Right ventricle myocardium superior (tissue), 1 donor: ENCODE results near the gene MALT1. TPM values are rescaled to one million over a fixed set of nuclear protein-coding genes. Genes with fewer than 3 reads are reported as not detected.
"Not testable (repeated sequence)": the region's sequence is repeated elsewhere in the genome, so short reads cannot be mapped to it uniquely, and the experiment has no call there.

Experiments used
- ATAC-seq: fragments of 200-7000 bp; cut with Tn5 transposase; one replicate; pipeline ENCODE4 v1.9.1; 2020; ENCODE audit warnings: mild to moderate bottlenecking; ENCODE audit not compliant: poor library complexity
- DNase-seq: peaks from one replicate; pipeline ENCODE4 v3.0.0-alpha.2; 2020
- intact Hi-C: fragments of 100-400 bp; cut with DNase I; formaldehyde crosslinking; loops from one replicate; pipeline ENCODE4 v1.11.2; 2022
- long read RNA-seq: library from polyadenylated mRNA; unstranded; transcript quantifications from one replicate; pipeline ENCODE4 v2.0.0, GENCODE V29; 2021
- total RNA-seq: library from RNA; stranded (reverse); fragmentation: NEBNext Ultra II Directional; extraction: Animal tissue kit (Norgen Biotek cat#: 25700); gene quantifications from one replicate; pipeline ENCODE4 v1.2.1, GENCODE V29; 2021
- donor health status: DM: no; HTN: yes; CAD: no; lungs with severe emphysema.

MALT1 gene, protein sequence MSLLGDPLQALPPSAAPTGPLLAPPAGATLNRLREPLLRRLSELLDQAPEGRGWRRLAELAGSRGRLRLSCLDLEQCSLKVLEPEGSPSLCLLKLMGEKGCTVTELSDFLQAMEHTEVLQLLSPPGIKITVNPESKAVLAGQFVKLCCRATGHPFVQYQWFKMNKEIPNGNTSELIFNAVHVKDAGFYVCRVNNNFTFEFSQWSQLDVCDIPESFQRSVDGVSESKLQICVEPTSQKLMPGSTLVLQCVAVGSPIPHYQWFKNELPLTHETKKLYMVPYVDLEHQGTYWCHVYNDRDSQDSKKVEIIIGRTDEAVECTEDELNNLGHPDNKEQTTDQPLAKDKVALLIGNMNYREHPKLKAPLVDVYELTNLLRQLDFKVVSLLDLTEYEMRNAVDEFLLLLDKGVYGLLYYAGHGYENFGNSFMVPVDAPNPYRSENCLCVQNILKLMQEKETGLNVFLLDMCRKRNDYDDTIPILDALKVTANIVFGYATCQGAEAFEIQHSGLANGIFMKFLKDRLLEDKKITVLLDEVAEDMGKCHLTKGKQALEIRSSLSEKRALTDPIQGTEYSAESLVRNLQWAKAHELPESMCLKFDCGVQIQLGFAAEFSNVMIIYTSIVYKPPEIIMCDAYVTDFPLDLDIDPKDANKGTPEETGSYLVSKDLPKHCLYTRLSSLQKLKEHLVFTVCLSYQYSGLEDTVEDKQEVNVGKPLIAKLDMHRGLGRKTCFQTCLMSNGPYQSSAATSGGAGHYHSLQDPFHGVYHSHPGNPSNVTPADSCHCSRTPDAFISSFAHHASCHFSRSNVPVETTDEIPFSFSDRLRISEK
- total RNA-seq = 10.2 TPM
- long read RNA-seq, full-length matches to known transcripts = 12 of 17 reads
- long read RNA-seq, partial matches to known transcripts = 1 of 17 reads
- long read RNA-seq, other reads (novel, unspliced or antisense) = 4 of 17 reads

DNA sequence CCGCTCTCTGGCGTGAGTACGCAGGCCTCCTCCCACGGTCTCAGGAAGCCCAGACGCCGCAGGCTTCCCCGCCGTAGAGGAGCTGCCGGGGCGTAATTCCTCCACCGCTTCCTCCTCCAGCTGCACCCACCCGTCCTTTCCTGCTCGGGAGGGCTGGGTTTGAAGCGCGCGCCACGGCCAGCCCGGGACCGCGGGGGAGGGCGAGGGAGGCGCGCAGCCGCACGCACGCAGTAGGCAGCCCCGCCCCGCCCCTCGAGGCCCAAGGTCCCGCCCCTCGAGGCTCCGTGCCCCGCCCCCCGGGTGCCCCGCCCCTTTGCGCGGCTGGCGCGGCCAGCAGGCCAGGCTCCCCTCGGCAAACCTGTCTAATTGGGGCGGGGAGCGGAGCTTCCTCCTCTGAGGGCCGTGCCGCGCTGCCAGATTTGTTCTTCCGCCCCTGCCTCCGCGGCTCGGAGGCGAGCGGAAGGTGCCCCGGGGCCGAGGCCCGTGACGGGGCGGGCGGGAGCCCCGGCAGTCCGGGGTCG lies at the start of gene MALT1:
MALT1 (plus strand) TSS at position 355 of the 521 bp plus-strand sequence. CDS start 179 bp downstream, outside the sequence.
- ATAC-seq (peak; percentile 98), DNase-seq (peak; percentile 95)
- intact Hi-C loops = loop anchor here (10.0 kb wide), 1 partner anchor 94 kb away; no protein-coding TSS in a partner anchor

DNA sequence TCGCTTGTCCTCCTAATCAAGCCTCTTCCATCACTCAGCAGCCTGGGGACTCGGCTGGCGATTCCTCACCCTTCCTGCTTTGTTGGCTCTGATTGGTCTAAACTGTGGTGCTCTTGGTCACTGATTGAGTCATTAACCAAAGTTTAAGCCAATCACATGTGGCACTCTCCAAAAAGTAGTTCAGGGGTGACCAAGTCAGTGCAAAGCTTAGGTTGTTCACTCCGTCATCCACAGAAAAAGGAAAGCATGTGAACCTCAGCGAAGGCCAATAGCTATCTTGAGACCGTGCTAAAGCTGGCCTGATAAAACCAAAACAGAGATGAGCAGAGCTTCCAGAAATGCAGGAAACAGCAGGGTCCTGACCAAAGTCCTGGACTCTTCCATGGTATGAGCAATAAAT lies 47.3 kb upstream of the MALT1 start:
- DNase-seq (no peak), ATAC-seq (peak; percentile 54)
- intact Hi-C loops = no loop called here

DNA sequence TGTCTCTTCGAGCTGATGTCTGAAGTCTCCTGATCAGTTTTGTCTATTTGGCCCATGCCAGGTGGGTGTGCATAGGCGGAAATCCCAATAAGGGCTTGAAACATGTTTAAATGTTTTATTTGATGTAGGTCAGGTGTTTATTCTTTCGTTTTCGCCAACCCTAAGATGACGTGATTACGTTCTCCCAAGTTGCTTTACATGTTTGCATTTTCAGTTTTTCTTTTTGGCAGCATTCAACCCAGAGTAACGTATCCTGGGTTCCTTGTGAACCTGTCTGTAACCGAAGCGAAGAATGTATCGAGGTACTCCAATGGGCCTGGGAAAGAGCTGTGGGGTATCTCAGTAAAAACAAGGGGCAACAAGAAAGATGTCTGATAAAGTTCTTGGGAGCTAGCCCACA lies 45.4 kb upstream of the MALT1 start:
- intact Hi-C loops = no loop called here
- no peak for ATAC-seq

DNA sequence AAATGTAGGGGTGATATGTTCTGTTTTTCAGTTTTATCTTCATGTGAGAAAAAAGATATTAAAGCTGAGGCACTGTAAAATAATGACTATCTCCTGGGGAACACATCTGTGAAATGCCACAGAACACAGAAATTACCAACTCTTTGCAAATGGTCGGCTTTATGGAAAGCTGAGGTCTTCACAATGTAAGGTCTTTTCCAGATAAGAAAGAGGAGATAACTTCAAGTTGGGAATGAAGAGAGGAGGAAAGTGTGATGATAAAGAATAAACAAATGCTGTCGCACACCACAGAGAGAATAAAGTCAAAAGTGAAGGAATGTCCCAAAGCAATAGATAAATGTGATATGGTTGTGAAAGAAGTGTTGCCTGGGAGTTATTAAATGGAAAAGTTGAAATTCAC lies 41.2 kb upstream of the MALT1 start:
- DNase-seq = no peak
- ATAC-seq = no peak
- intact Hi-C loops = no loop called here

More for the DNA sequence above, 45.4 kb upstream of the MALT1 start:
- DNase-seq = no peak

DNA sequence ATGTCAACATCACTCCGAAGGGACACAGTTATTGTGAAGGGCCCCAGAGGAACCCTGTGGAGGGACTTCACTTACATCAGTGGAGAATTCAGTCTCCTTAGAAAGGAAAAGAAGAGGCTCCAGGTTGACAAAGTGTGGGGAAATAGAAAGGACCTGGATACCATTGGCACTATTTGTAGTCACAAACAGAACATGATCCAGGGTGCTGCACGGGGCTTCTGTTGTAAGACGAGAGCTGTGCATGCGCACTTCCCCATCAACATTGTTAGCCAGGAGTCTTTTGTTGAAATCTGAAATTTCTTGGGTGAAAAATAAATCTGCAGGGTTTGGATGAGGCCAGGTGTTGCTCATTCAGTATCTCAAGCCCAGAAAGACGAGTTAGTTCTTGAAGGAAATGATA lies 40.0 kb upstream of the MALT1 start:
- ATAC-seq (no peak), DNase-seq (no peak)
- intact Hi-C loops = no loop called here

DNA sequence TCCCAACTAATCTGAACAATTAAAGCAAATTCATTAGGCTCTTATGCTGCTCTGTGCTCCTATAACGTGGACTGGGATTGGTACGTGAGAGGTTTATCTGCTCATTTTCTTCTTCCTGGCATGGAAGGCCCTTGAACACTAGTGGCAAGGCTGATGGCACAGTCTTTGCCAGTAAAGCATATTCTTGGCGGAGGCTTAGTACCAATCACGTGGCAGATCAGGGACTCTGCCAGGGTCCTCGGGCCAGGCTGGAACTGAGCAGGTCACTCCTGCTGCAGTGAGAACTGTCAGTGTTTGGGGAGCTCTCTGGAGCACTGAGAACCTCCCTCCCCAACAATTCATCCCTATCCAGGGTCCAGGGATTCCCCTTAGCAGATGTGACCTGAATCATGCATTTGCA lies 38.7 kb upstream of the MALT1 start:
- peak; percentile 70 for DNase-seq
- ATAC-seq = peak; percentile 79
- intact Hi-C loops = no loop called here

DNA sequence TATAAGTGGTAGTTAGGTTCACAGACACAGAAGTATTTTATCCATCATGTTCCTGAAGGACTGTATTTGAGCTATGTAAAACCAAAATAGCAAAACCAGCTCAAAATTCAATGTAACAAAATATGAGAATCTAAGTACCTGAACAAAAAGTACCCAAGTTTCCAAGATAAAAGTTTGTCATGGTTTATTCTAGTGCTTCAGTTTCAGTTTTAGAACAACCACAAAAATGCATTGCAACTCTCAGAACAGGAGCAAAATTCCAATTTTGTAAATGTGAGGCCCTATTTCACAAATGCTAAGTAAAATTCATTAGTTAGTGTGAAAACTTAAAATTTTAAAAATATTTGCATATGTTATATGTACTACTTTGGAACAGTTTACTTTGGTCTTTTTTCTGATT lies 37.4 kb upstream of the MALT1 start:
- DNase-seq (no peak), ATAC-seq (no peak)
- intact Hi-C loops = no loop called here

DNA sequence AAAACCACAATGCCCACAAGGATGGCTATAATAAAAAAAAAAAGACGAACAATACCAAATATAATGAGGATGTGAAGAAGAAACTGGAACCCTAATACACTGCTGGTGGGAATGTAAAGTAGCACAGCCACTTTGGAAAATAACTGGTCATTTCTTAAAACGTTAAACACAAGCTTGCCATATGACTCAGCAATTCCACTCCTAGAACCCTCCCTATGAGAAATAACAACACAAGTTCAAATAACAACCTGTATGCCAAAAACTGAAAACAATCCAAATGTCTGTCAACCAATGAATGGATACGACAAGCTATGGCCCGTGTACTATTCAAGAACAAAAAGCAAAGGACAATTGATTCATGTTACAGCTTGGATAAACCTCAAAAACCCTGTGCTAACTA lies 35.4 kb upstream of the MALT1 start:
- DNase-seq = no peak
- intact Hi-C loops = no loop called here
- no peak for ATAC-seq

DNA sequence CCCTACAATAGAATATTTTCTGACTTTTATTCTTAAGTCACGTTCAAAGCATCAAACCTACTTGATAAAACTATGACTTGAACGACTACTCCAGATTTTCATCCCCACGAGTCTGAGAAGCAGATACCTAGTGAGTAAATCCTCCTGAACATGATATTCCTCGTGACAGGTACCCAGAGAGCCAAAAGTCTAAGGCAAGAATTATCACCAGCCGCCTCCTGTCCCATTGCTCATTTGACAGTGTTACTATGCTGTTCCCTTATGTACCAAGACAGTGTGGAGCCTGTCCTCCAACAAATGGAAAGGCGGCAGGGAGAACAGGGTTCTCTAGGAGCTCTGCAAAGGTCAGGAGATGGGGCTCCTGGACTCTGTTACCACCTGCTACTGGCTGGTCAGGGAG lies 34.1 kb upstream of the MALT1 start:
- intact Hi-C loops = no loop called here
- ATAC-seq = no peak
- no peak for DNase-seq

DNA sequence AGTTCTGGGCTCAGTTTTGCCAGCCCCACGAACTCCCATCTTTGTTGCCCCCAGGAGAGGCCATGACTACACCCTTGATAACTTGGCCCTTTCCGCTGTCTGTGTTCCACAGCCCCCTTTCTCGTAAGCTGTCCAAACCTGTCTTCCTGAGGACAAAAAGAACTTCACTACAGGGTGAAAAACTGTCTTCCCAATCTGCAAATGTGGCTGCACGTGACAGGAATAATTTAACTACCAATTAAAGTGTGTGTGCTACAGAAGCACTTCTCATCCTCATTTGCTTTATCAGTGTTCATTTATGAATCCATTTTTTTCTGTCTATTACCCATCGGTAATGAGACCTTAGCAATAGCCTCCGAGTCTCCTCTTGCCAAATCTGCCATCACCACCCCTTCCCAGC lies 33.3 kb upstream of the MALT1 start:
- intact Hi-C loops = no loop called here
- no peak for ATAC-seq
- no peak for DNase-seq

DNA sequence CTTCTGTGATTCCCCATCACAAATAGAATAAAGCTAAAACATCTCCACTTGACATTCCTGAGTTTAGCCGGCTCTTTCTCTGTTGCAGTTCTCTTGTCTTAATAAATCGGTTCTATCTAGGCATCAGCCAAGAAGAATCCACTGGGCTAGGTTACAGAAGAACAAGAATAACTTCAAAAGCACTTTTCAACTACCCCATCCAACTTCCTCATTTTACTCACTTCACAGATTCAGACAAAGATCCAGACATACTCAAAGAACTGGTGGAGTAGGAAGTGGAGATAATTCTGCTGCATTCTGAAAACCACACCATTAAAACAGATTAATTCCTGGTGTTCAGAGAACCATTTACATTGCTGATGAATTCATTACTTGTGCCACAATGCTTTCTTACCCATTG lies 32.8 kb upstream of the MALT1 start:
- ATAC-seq (no peak), DNase-seq (no peak)
- intact Hi-C loops = no loop called here

DNA sequence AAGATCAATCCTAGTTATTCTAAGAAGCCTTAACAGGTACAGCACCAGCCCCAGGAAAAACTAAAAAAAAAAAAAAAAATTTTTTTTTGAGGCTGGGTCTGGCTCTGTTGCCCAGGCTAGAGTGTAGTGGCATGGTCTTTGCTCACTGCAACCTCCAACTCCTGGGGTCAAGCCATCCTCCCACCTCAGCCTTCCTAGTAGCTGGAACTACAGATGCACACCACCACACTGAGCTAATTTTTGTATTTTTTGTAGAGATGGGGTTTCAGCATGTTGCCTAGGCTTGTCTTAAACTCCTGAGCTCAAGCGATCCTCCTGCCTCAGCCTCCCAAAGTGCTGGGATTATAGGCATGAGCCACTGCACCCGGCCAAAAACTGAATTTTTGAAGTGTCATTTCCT lies 32.0 kb upstream of the MALT1 start:
- ATAC-seq = no peak
- no peak for DNase-seq
- intact Hi-C loops = no loop called here

DNA sequence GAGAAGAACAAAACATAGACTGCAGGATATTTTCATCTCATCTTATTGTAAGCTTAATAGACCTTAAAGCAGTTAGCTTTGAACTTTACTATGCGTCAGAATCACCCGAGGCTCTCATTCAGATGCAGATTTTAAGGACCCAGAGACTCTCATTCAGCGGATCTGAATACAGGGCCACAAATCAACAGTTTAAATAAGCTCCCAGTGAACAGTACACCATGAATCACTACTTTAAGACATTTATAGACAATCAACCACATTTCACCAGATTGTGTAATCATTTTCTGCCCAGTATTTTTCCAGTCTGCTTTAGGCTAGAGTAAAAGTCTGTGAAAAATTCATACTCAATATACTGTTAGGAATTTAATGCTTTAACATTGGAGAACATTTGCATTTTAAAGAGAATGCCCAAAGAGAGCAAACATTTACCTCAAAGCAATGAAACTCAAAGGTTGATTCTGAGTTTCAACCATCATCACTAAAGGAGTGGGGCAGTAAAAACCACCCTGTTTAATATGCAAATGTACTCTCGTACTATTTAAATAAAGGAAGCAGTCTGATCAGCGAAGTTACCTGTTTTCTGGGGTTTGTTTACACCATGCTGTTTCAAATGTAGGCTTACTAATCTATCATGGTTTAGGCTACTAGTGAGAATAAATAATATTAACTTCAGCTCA lies 31.4 kb upstream of the MALT1 start:
- DNase-seq (no peak), ATAC-seq (no peak)
- intact Hi-C loops = no loop called here

DNA sequence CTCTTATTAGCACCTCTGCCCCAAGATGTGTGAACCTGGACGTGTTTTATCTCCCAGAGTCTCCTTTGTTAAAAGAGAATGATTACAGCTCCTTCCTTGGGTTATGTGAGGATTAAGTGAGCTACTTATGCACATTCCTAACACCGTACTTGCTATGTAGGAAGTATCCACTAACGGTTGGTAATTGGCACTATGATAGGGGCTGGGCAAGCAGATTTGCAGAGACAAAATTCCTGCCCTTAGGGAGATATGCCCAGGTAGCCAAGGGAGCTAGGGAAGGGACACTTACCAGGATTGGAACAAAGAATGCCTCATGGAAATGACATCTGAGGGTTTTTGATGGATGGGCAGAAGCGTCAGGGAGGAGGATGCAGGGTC lies 30.8 kb upstream of the MALT1 start:
- no peak for DNase-seq
- intact Hi-C loops = no loop called here
- no peak for ATAC-seq

DNA sequence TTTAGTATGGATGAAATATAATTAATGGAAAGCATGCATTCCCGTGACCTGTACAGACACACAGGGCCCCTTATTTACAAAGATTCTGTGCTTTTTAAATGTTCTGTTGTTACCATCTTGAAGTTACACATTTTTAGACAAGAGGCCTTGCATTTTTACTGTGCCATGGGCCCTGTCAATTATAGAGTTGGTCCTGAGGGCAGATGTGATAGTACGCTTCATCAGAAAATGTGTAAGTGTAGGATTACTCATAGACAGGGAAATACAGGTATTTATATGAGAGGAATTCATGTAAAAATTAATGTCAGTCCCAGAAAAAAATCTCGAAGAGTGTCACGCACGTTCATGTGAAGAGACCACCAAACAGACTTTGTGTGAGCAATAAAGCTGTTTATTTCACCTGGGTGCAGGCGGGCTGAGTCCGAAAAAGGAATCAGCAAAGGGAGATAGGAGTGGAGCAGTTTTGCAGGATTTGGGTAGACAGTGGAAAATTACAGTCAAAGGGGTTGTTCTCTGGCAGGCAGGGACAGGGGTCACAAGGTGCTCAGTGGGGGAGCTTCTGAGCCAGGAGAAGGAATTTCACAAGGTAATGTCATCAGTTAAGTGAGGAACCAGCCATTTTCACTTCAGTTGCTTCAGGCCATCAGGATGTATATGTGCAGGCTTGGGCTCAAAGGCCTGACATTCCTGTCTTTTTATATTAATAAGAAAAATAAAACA lies 30.2 kb upstream of the MALT1 start:
- DNase-seq (no peak), ATAC-seq (no peak)
- intact Hi-C loops = no loop called here

DNA sequence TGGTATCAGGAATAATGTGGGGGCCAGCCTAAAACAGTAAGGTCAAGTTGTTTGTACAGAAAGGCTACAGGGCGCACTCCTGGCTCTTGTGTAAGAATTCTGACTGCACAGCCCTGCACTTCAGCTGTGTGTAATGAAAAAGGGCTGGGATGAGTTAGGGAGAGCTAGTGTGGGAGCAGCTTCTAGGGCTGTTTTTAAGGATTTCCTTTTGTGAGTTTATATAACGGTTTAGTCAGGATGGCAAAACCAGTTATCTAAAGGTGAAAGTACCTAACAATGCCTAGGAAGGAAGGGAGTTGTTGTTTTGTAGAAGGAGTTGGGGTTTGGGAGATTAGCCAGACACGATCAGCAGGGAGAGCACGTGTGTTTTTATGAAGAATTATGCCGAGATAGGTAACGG lies 27.7 kb upstream of the MALT1 start:
- DNase-seq, ATAC-seq, intact Hi-C loops: not testable (repeated sequence)

DNA sequence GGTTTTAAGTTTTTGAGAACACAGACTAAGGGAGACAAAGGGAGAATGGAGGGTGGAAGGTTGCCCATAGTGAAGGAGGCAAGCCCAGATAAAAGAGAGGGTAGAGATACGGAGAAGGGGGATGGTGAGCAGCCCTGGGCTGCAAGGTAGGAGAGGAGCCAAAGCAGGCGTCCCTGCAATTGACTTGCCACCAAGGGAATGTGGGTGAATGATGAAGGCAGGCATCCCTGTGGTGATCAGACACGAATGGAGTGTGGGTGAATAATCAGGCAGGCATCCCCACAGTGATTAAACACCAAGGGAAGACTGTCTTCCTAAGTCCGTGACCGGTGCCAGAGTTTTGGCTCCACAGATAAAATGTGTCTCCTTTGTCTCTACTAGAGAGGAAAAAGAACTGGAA lies 25.9 kb upstream of the MALT1 start:
- DNase-seq = no peak
- intact Hi-C loops = no loop called here
- no peak for ATAC-seq

DNA sequence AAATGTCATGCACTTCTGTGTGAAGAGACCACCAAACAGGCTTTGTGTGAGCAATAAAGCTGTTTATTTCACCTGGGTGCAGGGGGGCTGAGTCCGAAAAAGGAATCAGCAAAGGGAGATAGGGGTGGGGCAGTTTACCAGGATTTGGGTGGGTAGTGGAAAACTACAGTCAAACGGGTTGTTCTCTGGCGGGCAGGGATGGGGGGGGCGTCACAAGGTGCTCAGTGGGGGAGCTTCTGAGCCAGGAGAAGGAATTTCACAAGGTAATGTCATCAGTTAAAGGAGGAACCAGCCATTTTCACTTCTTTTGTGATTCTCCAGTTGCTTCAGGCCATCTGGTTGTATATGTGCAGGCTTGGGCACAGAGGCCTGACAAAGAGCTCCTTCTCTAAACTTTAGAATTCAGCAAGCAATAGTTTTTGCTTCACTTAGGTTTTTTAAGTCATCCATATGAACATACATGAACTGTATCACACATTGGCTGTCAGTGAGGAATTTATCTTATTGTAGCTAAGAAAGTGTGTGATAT lies 24.9 kb upstream of the MALT1 start:
- ATAC-seq (no peak), DNase-seq (no peak)
- intact Hi-C loops = no loop called here
